Ishikawa (cell line): ENCODE results near the gene GRM2.

Source experiments
- CEBPB ChIP-seq: IDR thresholded peaks from 2 replicates; pipeline ENCODE4 v1.6.1; 2012
- CREB1 ChIP-seq: IDR thresholded peaks from 2 replicates; pipeline ENCODE4 v1.6.1; 2012; ENCODE audit warnings: low read depth
- EGR1 ChIP-seq: IDR thresholded peaks from 2 replicates; pipeline ENCODE4 v1.6.1; 2012
- EP300 ChIP-seq: IDR thresholded peaks from 2 replicates; pipeline ENCODE4 v1.6.1; 2012; ENCODE audit warnings: borderline replicate concordance
- FOXM1 ChIP-seq: IDR thresholded peaks from 2 replicates; pipeline ENCODE4 v1.6.1; 2012; ENCODE audit warnings: low read depth, borderline replicate concordance
- MAX ChIP-seq: IDR thresholded peaks from 2 replicates; pipeline ENCODE4 v1.6.1; 2012
- NFIC ChIP-seq: IDR thresholded peaks from 2 replicates; pipeline ENCODE4 v1.6.1; 2012
- RAD21 ChIP-seq: IDR thresholded peaks from 2 replicates; pipeline ENCODE4 v1.6.1; 2012; ENCODE audit warnings: low read depth
- REST ChIP-seq: IDR thresholded peaks from 2 replicates; pipeline ENCODE4 v1.6.1; 2012; ENCODE audit warnings: low read depth, mild to moderate bottlenecking
- TAF1 ChIP-seq: IDR thresholded peaks from 2 replicates; pipeline ENCODE4 v1.6.1; 2012; ENCODE audit warnings: low read depth, mild to moderate bottlenecking
- TCF12 ChIP-seq: IDR thresholded peaks from 2 replicates; pipeline ENCODE4 v1.6.1; 2012; ENCODE audit warnings: low read depth
- TEAD4 ChIP-seq: IDR thresholded peaks from 2 replicates; pipeline ENCODE4 v1.6.1; 2012
- USF1 ChIP-seq: IDR thresholded peaks from 2 replicates; pipeline ENCODE4 v1.6.1; 2012
- YY1 ChIP-seq: IDR thresholded peaks from 2 replicates; pipeline ENCODE4 v1.6.1; 2012; ENCODE audit warnings: low read depth
- ZBTB7A ChIP-seq: IDR thresholded peaks from 2 replicates; pipeline ENCODE4 v1.6.1; 2012; ENCODE audit warnings: low read depth

Gene GRM2

GRCh38 chr3:51703068-51703760, 3.7 kb upstream of the GRM2 start:
- TF ChIP-seq ZBTB7A, result no peak
- TF ChIP-seq NFIC, result no peak
- no peak for TF ChIP-seq TEAD4
- TF ChIP-seq REST, result no peak
- no peak for TF ChIP-seq EGR1
- TF ChIP-seq YY1, result no peak
- TF ChIP-seq TAF1, result no peak
- TF ChIP-seq MAX, result no peak
- TF ChIP-seq TCF12, result no peak
- no peak for TF ChIP-seq FOXM1
- no peak for TF ChIP-seq USF1
- no peak for TF ChIP-seq CEBPB
- TF ChIP-seq CREB1, result no peak
- TF ChIP-seq RAD21, result no peak
- no peak for TF ChIP-seq EP300

- TF ChIP-seq MAX (no peak), CEBPB (no peak), TCF12 (no peak), NFIC (no peak), EGR1 (no peak), CREB1 (no peak), ZBTB7A (no peak), EP300 (no peak), TEAD4 (no peak), FOXM1 (no peak), RAD21 (no peak), REST (no peak), YY1 (no peak), TAF1 (no peak)
Measured at GRCh38 chr3:51703761-51704510, 2.9 kb upstream of the GRM2 start.

GRCh38 chr3:51704511-51704950, 2.3 kb upstream of the GRM2 start:
- TF ChIP-seq RAD21 (no peak), YY1 (no peak), FOXM1 (no peak), REST (no peak), TCF12 (no peak), NFIC (no peak), EP300 (no peak), ZBTB7A (no peak), EGR1 (no peak), MAX (no peak), TEAD4 (no peak), CREB1 (no peak), USF1 (no peak), CEBPB (no peak)
